ENCODE measurements around the gene VSIG1.
A peak's percentile ranks its signal among the peaks of the same experiment; 100 is the strongest.

Gene VSIG1

DNA sequence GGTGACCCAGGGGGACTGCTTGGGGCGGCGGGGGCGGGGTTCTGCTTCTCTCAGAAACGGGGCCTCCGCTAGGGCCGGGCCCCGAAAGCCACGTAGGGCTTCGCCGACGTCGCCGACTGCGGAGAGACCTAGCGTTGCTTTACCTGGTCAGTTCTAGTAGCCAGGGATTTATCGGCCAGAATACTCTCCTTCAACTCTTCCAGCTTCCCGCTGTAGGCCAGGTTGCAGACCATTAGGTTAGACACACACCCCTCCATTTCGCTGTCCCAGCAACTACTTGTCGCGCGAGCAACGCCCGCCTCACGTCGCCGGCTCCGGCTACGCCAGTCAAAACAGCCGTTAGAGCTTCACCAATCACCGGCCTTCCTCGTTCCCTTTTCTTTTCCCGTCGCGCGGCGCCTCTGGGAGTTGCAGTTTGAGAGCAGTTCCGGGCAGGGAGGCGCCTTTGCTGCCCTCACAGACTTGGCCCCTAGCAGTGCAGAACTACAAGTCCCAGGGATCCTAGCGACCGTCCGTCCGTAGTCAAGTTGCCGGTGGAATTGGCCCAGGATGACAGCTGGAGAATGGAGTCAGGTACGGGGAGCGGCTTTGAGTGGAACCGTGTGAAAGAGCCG, 46.5 kb downstream of the VSIG1 start, which contains the start of the genes ATG4A and PSMD10:
ATG4A (plus strand) TSS at position 515 of the 614 bp plus-strand sequence; CDS start at position 564, 49 bp downstream.
PSMD10 (minus strand) TSS at position 279 of the 614 bp plus-strand sequence; CDS start at position 257, 22 bp downstream.
- Mint-ChIP-seq H3K36me3 (peaks cover 18% of the 10 kb centered on the region), H3K27ac (no peak within 1 kb of the TSS), H3K9me3 (no peaks in the 10 kb centered on the region), H3K4me1 (peaks cover 7% of the 10 kb centered on the region), H3K4me3 (no peak within 1 kb of the TSS)
- DNase-seq (ENCODE audit: low spot score in 2 of 2) (peak; percentile 60 to 87), ATAC-seq (peak; percentile 98)

DNA sequence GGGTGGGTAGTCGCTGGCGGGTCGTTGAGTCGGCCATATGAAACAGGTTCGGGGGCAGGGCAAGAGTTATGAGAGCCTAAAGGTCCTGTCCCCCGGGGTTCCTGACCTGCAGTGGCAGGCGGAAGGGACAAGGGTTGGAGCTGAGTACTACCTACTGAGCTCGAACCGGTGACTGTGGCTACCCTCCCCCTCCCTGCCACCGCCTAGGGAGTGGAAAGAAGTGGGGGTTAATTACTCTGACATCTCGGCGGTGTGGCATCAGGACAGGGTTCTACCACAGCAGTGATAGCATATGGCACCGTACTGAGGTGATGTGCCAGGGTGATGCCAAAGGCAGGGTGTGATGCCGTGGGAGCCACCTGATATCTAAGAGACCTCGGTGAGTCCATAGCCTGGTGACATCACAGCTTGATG, 47.0 kb downstream of the VSIG1 start:
- no peak overlapping the region for H3K27ac Mint-ChIP-seq
- peak; percentile 50 for ATAC-seq
- H3K4me1 Mint-ChIP-seq = peaks cover 7% of the 10 kb centered on the region
- no peak for DNase-seq (ENCODE audit: low spot score in 2 of 2)
- H3K4me3 Mint-ChIP-seq = no peak overlapping the region
- no peaks in the 10 kb centered on the region for H3K9me3 Mint-ChIP-seq
- H3K36me3 Mint-ChIP-seq = peaks cover 13% of the 10 kb centered on the region

GRCh38 chrX:108097380-108097779, 52.5 kb downstream of the VSIG1 start:
- Mint-ChIP-seq H3K4me3 (no peak overlapping the region), H3K4me1 (peaks cover 7% of the 10 kb centered on the region), H3K9me3 (no peaks in the 10 kb centered on the region), H3K36me3 (no peaks in the 10 kb centered on the region), H3K27ac (no peak overlapping the region)
- DNase-seq (ENCODE audit: low spot score in 2 of 2) (no peak), ATAC-seq (no peak)

DNA sequence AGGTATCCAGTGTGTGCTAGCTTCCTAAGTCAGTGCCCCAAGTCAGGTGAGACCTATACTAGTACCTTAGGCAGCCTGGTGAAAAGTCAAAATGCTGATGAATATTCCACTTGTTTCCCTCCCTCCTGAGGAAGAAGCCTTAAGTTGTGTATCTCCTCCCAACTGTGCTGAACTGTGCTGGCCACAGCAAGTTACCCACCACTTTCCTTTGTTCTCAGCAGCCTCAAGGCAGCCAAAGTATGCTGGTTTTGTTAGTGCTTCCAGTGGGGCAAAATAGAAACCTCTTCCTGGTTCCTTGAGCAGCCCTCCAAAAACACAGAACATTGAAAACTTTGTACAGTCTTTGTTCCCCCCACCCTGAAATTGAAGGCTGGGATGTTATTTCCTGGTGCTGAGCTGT, 60.6 kb downstream of the VSIG1 start:
- H3K27ac Mint-ChIP-seq = no peak overlapping the region
- ATAC-seq = no peak

GRCh38 chrX:108114541-108114940, 69.7 kb downstream of the VSIG1 start:
- no peaks in the 10 kb centered on the region for H3K36me3 Mint-ChIP-seq
- no peak for ATAC-seq
- H3K4me3 Mint-ChIP-seq = no peak overlapping the region
- H3K27ac Mint-ChIP-seq = no peak overlapping the region
- H3K9me3 Mint-ChIP-seq = no peaks in the 10 kb centered on the region
- H3K4me1 Mint-ChIP-seq = peaks cover 7% of the 10 kb centered on the region
- DNase-seq (ENCODE audit: low spot score in 2 of 2) = no peak

More for the DNA sequence above, 60.6 kb downstream of the VSIG1 start:
- Mint-ChIP-seq H3K4me3 (no peak overlapping the region), H3K9me3 (no peaks in the 10 kb centered on the region), H3K36me3 (no peaks in the 10 kb centered on the region), H3K4me1 (peaks cover 12% of the 10 kb centered on the region)
- DNase-seq (ENCODE audit: low spot score in 2 of 2) = no peak

DNA sequence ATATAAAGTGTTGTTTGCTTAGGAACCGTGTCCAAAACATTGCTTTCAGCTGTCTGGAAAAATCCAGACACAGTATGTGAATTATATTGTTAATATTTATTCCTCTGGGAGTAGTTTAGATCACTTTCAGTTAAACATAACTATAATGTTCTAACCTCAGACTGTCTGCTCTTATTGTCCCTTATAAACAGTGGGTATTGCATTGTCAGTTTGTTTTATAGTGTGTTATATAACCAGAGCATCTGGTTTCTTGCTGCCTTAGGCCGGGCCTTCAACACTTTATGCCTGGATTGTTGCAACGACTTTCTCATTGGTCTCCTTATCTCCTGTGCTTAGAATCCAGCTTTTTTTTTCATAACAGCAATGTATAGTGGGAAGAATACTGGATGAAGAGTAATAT, 73.1 kb downstream of the VSIG1 start:
- DNase-seq (ENCODE audit: low spot score in 2 of 2) = no peak
- H3K27ac Mint-ChIP-seq = no peak overlapping the region
- H3K9me3 Mint-ChIP-seq = no peaks in the 10 kb centered on the region
- peaks cover 7% of the 10 kb centered on the region for H3K4me1 Mint-ChIP-seq
- no peak for ATAC-seq
- H3K4me3 Mint-ChIP-seq = no peak overlapping the region
- no peaks in the 10 kb centered on the region for H3K36me3 Mint-ChIP-seq

GRCh38 chrX:108121291-108121690, 76.4 kb downstream of the VSIG1 start:
- H3K27ac Mint-ChIP-seq = no peak overlapping the region
- ATAC-seq (no peak), DNase-seq (ENCODE audit: low spot score in 2 of 2) (no peak)
- H3K4me1 Mint-ChIP-seq = peaks cover 7% of the 10 kb centered on the region
- no peaks in the 10 kb centered on the region for H3K9me3 Mint-ChIP-seq
- H3K4me3 Mint-ChIP-seq = no peak overlapping the region
- H3K36me3 Mint-ChIP-seq = no peaks in the 10 kb centered on the region

DNA sequence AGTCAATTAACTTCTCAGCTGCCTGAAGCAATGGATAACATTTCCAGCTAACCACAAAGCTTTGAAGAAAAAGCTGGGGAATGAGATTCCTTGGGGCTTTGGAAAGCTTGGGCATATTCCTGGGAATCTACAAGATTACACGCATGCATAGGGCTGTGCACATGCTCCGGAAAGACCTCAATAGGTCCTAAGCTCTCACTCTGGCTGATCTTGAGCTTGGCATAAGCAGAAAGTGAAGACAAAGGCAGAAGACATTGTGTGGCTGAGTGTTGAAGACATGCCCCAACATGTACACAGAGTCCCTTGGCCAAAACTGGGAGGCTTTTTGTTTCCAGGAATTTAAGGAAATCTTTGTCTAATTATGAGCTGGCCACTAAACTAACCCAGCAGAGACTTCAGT, 77.9 kb downstream of the VSIG1 start:
- no peak for ATAC-seq
- peaks cover 6% of the 10 kb centered on the region for H3K36me3 Mint-ChIP-seq
- H3K4me3 Mint-ChIP-seq = no peak overlapping the region
- H3K9me3 Mint-ChIP-seq = no peaks in the 10 kb centered on the region
- no peak overlapping the region for H3K27ac Mint-ChIP-seq
- no peak for DNase-seq (ENCODE audit: low spot score in 2 of 2)
- H3K4me1 Mint-ChIP-seq = no peaks in the 10 kb centered on the region

DNA sequence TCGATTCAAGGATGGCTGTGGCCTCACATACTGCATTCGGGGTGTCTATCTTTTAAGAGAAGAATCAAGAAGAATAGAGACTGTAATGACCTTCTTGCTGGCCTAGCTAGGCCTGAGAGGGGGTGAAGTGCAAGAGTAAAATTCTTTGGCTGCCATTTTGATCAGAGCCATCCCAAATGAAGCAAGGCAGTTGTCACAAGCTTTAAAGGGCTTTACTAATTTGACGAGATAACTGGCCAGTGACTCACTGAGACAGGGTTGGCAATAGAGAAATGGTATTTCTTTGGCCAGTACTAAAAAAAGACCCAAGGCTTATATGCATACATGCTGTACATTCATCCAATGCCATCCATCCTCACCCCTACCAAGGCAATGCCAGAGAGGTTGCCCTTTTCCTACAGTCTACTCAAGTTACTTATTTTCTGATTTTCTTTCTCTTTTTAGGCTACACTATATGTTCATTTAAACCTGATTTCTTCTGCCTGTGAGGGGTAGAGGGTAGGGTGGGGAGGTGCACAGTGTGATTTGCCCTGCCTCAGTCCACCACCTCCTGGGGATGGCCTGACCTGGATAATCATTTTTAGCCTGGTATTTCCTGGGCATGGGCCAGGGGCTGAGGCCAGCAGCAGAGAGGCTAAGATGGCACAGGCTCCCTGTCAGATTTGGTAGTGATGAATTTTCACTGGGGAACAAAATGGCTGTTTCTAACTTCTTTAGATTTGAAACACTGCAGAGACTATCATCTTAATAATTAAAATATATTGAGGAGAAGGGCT, 78.9 kb downstream of the VSIG1 start:
- no peak overlapping the region for H3K27ac Mint-ChIP-seq
- no peak for DNase-seq (ENCODE audit: low spot score in 2 of 2)
- no peak for ATAC-seq
- H3K9me3 Mint-ChIP-seq = no peaks in the 10 kb centered on the region
- H3K4me1 Mint-ChIP-seq = no peaks in the 10 kb centered on the region
- peaks cover 6% of the 10 kb centered on the region for H3K36me3 Mint-ChIP-seq
- H3K4me3 Mint-ChIP-seq = no peak overlapping the region

- H3K36me3 Mint-ChIP-seq = peaks cover 11% of the 10 kb centered on the region
- DNase-seq (ENCODE audit: low spot score in 2 of 2) = no peak
- no peak for ATAC-seq
- H3K4me1 Mint-ChIP-seq = no peaks in the 10 kb centered on the region
- H3K27ac Mint-ChIP-seq = no peak overlapping the region
- no peaks in the 10 kb centered on the region for H3K9me3 Mint-ChIP-seq
- no peak overlapping the region for H3K4me3 Mint-ChIP-seq
Measured at GRCh38 chrX:108126661-108127060, 81.8 kb downstream of the VSIG1 start.

DNA sequence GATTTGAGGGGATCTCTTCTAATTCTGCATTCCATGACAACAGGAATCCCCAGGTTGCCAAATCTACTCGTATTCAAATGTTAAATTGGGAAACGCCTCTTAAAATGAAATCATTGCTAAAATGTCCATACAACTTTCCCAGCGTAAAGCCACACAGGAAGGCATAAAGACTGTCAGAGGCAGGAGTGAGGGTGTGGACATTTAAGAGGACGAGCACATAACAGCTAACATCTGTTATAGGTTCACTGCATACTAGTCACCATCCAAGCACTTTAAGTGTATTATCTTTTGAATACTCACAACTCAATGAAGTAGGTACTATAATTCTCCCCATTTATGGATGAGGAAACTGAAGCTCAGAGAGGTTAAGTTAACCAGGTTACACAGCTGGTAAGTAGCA, 82.3 kb downstream of the VSIG1 start:
- DNase-seq (ENCODE audit: low spot score in 2 of 2) (no peak), ATAC-seq (no peak)
- Mint-ChIP-seq H3K36me3 (peaks cover 16% of the 10 kb centered on the region), H3K27ac (no peak overlapping the region), H3K4me3 (no peak overlapping the region), H3K9me3 (no peaks in the 10 kb centered on the region), H3K4me1 (no peaks in the 10 kb centered on the region)
